HG02798 (cell line): ENCODE measurements around the gene GEMIN4.
"Not testable (repeated sequence)": the region's sequence is repeated elsewhere in the genome, so short reads cannot be mapped to it uniquely, and the experiment has no call there.

Source experiments
- ATAC-seq: cut with Tn5 transposase; IDR thresholded peaks from one replicate; pipeline ENCODE4 v1.9.1; 2021; ENCODE audit warnings: mild to moderate bottlenecking; ENCODE audit not compliant: unreplicated experiment, poor library complexity

Gene GEMIN4

DNA sequence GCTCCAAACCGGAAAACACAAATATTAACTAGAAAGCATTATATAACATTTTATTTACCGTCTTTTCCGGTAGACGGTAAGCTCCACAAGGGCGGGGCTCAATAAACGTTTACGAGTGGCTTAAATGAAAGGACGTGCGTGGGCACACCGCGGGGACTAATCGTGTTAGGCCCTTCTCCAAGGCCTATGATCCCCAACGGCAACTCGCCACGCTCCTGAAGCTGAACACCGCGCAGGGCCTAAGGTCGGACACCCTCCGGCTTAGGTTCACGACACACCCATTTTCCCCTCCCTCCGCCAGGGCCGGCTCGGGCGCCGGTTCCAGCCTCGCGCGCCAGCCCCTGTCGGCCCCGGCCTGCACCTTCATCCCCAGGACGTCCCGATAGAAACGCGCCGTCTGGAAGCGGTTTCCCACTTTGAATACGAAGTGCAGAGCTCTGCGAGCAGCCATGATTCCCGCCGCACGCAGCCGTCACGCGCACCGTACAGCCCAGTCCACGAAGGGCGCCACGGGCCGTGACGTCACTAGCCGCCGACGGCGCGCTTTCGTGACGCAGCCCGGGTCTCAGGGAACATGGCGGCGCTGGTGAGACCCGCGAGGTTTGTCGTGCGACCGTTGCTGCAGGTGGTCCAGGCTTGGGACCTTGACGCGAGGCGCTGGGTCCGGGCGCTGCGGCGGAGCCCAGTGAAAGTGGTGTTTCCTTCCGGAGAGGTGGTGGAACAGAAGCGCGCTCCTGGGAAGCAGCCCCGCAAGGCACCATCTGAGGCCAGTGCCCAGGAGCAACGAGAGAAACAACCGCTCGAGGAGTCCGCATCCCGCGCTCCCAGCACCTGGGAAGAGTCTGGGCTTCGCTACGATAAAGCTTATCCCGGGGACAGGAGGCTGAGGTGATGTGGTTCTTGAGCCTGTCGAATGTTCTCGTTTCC lies 30.0 kb upstream of the GEMIN4 start, which contains the start of the genes GLOD4 and MRM3:
TSS of gene GLOD4 (minus strand) at position 476 of the 927 bp plus-strand sequence. CDS start at position 451, 25 bp downstream.
TSS of gene MRM3 (plus strand) at position 549 of the 927 bp plus-strand sequence. CDS start at position 575, 26 bp downstream.
- peak; percentile 94 for ATAC-seq

DNA sequence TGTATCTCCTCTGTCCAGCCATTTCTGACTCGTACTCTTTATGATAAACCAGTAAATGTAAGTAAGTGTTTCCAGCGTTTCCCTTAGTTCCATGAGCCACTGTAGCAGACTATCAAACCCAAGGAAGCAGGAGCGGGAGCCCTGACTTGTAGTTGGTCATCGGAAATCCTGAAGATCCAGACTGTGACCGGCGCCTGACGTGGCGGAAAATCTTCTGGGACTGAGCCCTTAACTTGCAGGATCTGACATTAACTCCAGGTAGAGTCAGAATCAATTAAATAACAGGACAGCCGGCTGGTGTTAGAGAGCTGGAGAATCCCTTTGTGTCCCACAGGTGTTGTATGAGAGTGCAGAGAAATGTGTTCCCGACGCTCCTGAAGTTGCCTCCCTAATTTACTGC lies 26.0 kb upstream of the GEMIN4 start:
- no peak for ATAC-seq

DNA sequence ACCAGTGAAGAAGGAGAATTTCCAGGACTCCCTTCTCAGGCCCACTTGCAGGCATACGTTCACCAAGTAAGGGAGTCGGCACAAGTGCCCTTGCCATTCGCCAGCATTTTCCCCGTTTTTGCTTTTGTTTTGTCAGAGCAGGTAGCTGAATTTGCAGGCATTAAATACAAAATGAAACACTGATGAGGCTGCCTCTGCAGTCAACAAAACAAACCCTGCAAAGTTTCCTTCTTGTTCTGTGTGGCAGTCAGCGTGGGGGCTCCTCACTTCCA lies 22.2 kb upstream of the GEMIN4 start:
- ATAC-seq = no peak

DNA sequence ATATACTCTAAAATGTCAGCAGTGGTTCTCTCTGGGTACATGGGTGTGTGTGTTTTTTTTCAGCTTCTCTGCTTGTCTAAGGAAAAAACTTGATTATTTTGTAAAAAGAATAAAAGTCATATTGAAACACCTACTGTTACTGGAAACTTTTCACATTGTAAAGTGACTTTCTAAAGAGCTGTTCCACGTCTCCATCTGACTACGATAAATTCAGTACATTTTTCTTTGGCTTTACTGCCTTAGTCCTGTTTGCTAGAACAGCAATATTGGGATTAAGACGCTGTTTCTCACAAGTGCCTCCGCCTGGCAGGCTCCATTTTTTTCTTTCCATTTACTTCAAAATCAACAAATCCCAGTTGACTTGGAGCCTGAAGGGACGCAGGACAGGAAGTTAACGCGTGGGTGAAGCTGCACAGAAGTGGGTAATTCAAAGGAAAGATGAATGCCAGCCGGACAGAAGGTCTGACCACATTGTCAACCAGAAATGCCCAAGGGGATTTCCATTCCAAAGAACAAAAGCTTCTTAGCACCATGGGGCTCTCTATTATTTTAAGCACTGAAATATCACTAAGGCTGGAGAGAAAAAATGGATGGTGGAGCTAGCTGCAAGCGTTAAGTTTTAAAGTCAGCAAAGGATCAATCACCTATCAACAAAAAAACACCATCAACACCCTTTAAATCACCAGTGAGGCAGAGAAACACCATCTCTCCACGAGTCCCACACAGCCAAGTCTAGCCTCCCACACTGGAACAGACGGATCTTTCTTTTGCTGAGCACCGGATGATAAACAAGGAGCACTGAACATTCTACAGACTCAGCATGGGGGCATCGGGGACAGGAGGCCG lies 21.6 kb upstream of the GEMIN4 start:
- no peak for ATAC-seq

DNA sequence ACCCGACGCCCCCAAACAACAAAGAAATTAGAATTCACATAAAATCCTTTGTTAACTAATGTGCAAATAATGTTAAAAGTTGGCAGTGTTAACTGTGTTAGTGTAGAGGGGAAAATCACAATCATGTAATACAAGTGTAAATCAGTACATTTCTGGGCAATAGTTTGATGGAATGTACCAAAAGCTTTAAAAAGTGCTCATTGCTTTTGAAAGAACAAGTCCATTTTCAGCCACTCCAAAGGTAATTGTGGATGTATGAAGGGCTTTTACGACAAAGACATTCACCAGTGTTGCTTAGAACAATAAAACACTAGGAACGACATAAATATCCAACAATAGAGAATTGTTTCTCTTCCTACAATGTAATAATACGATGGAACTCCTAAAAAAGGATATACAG lies 21.0 kb upstream of the GEMIN4 start:
- ATAC-seq = no peak

DNA sequence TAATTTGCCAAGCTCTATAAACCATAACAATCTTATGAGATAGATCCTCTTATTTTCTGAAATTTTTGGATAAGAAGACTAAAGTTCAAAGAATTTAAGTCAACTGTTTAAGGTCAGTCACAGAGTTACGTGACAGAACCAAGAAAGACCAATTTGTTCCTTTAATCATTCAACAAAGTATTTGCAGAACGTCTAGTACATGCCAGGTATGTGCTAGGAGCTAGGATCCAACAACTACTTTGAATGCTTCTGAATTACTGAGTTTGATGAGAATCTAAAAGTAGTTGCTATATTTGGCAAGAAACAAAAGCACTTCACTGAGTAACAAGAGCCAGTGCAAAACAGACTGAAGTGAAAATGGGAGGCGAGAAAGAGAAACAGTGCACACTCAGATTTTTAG lies 15.0 kb upstream of the GEMIN4 start:
- no peak for ATAC-seq

DNA sequence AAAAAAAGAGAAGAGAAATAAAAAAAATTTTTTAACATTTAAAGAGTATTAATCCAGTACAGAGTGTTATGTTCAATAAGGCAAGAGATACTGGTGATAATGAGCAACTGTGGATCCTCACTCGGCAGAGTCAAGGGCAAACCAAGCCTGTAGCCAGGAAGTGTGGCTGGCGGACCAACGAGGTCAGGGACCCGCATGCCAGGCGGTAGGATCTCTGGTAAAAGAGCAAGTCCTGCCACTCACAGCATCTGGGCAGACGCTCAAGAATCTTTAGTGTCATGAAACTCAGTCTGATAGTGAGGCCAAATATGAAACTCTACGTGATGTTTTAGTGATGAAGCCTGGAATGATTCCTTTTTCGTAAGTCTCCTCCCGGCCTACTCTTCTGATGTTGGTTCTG lies 8.3 kb upstream of the GEMIN4 start:
- no peak for ATAC-seq

DNA sequence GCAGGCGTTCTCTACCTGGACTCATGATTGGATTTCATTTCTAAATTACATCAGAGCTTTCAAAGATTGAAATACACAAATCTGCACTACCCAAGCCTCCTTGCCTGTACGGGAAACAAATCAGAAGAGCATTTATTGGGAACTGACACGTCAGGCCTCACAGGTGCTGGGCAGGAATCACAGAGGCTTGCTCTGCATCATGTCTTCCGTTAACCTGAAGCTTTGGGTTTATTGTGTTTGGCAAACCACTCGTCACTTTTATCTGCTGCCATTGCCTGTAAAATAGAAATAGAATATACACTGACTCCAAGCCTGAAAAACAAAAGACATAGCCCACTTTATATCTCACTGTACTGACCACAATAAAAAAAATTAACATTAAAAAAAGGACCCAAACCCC lies 7.9 kb upstream of the GEMIN4 start:
- no peak for ATAC-seq

DNA sequence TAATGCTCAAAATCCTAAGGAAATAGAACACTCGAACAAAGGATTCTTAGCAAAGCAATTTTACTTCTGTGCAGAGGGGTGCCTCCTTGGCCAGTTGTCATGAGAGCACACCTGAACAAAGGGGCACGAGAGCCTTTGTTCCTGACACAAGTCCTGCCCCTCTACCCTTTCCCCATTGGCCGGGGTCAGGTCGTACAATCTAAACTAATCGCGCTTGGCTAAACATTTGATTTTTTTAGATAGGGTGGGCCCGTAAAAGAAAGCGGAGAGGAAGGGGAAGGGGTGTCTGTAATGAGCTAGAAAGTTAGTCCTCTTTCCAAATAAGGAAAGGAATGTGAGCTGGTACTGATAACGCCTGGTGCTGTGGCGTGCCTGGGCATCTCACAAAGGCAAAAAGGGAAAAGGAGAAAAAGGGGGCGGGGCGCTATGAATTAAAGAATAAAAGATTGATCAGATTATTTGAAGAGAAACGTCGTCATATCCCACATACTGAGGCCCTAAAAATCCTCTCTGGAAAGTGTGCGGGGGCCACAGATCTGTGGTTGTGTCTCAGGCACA lies 4.0 kb upstream of the GEMIN4 start:
- not testable (repeated sequence) for ATAC-seq

DNA sequence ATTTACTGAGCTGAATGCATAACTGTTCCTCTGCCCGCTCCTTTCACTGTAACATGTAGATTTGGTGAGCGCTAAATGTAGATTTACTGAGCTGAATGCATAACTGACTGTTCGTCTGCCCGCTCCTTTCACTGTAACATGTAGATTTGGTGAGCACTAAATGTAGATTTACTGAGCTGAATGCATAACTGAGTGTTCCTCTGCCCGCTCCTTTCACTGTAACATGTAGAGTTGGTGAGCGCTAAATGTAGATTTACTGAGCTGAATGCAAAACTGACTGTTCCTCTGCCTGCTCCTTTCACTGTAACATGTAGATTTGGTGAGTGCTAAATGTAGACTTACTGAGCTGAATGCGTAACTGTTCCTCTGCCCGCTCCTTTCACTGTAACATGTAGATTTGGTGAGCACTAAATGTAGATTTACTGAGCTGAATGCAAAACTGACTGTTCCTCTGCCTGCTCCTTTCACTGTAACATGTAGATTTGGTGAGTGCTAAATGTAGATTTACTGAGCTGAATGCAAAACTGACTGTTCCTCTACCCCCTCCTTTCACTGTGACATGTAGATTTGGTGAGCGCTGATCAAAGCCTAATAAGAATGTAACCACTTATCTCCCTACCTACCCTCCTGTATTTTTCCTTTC lies 3.4 kb upstream of the GEMIN4 start:
- ATAC-seq = not testable (repeated sequence)

DNA sequence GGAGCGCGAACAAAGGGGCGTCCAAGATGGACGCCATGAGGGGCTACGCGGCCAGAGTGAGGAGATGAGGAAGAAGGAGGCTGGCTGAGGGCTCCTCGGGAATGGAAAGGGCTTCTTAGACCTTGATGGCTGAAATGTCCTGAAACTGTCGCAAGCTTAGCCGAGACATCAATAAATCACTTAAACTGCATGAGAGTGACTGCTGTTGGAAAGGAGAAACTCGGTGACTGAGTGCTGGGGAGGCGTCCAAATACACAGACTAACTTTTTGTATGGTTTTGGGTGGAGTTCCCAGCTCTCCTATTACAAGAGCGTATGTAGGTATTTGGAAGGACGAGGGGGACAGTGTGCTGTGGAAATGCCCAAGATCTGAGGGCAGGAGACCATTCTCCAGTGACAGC lies 1.4 kb upstream of the GEMIN4 start:
- ATAC-seq = no peak

DNA sequence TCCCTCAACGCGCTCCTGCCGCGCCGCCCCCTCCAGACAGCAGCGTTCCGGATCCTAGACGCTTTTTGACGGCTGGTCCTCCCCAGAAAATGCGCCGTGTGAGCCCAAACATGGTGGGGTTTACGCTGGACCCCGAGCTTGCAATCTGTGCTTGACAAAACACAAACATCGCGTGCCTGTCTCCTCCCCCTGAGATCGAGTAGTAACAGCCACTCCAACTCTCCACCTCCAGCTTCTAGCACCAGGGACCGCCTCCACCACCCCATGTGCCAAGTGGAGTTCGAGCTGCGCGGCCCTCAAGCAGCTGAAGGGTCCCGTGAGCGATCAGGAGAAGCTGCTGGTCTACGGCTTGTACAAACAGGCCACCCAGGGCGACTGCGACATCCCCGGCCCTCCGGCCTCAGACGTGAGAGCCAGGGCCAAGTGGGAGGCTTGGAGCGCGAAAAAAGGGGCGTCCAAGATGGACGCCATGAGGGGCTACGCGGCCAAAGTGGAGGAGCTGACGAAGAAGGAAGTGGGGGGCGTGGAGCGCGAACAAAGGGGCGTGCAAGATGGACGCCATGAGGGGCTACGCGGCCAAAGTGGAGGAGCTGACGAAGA lies 656 bp upstream of the GEMIN4 start:
- no peak for ATAC-seq

DNA sequence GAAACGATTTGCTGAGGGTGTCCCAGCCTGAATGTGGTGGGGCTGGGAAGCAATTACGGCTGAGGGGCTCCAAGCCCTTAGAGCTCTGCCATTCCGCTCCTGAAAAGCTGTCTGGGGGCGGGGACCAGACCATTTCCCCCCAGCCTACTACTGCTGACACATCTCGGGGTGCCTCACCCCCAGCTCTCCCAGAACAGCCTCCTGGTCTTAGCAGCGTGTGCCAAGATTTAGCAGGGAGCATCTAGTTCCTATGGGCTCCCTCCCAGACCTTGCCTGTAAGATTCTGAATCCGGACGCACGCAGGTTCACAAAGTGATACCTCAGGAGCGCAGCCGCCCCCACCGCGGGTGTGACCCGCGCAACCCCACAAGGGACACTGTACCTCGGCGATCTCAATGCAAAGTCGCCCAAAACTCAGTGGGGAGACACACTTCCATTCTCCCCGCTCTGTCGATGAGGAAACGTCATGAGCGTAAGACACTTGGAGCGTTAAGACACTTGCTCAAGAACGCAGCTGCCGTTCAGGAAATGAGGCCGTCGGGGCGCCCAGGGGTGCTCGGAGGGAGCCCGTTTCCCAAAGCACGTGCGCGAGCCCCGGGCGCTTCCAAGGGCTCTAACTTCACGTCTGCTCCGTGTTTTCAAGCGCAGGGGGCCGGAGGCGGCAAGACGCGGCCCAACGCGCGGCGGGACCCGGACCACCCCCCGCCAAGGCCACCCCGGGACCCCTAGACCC lies 629 bp downstream of the GEMIN4 start:
- peak; percentile 19 for ATAC-seq

DNA sequence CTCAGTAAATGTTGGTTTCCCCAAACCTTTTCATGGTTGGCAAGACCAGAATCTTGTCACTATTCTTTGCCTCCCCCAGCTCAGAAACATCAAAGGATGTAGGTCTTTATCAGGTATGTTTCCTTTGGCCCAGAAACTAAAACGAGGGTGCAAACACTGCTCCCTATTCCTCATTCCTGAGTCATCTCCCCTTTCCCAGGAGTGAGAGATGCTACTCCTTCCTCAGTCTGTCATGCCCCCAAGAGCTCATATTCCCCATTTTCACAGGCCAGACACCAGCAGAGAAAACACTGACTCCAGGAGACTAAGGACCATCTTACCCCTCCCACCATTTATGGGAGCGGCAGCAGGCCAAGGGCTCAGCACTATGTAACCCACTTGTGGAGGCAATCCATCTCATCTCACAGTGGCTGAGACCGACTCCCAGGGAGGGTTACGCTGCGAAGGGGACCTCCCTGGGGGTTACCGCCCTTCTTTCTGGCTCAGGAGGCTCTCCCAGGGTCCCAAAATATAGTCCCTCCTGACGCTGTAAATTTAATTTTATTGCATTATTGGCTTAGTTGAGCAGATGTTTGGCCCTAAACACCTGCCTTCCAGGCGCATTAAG lies 1.5 kb downstream of the GEMIN4 start:
- no peak for ATAC-seq

DNA sequence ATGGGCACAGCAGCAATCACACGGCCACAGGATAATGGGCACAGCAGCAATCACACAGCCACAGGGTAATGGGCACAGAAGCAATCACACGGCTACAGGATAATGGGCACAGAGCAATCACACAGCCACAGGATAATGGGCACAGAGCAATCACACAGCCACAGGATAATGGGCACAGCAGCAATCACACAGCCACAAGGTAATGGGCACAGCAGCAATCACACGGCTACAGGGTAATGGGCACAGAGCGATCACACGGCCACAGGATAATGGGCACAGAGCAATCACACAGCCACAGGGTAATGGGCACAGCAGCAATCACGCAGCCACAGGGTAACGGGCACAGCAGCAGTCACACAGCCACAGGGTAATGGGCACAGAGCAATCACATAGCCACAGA lies 2.7 kb downstream of the GEMIN4 start:
- not testable (repeated sequence) for ATAC-seq

DNA sequence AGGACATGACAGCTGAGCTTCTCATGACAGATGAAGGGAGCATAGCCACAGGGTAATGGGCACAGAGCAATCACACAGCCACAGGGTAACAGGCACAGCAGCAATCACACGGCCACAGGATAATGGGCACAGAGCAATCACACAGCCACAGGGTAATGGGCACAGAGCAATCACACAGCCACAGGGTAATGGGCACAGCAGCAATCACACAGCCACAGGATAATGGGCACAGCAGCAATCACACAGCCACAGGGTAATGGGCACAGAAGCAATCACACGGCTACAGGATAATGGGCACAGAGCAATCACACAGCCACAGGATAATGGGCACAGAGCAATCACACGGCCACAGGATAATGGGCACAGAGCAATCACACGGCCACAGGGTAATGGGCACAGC lies 3.5 kb downstream of the GEMIN4 start:
- ATAC-seq = not testable (repeated sequence)

DNA sequence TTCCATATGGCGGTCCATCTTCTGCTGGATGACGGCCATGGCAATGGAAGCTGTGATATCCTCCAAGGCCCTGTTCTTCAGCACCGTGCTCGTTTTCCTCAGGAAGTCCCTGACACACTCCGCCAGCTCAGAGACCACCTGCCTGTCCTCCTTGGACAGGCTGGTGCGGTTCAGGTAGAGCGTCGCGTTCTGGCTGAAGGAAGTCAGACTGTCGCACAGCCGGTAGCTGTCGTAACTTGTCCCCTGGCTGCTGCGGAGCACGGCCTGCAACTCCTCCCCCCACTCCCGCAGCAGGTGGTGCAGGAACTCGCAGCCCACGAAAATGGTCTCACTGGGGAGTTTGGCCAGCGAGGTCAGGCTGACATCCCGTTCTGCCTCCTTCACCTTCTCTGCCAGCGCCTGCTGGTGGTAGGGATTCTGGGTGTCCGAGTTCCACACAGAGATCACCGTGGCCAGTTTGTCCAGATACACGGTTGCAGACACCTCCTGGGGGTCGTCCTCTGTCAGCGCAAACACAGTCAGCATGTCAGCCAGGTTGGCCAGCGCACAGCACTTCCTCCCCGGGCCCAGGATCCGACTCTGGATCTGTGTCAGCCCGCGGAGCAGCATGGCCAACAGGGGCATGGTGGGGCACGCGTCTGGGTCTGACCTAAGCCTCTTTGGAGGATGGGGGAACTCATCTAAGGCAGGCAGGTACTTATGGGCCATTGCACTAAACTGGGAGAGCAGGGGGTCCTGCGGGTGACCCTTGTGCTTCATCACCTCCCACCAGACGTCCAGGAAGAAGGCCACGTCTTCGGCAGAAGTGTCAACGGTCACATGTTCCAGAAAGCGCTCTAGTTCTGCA lies 5.1 kb downstream of the GEMIN4 start:
- no peak for ATAC-seq

DNA sequence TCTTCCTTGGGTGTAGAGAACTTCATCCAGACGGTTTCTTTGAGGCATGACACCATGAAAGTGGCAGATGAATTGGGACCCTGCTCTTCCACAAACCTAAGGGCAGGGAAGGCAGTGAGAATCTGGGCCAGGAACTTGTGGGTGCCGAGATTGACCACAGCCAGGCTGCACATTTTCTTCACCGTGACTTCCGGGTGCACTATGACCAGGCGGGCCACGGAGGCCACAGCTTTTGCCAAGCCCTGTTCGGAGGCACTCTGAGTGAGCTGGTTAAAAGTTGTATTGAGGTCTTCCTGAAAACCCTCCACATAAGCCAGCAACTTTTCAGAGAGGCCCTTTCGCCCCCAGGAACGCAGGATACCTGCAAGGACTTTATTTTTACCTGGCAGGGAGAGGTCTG lies 5.9 kb downstream of the GEMIN4 start:
- ATAC-seq = no peak
